ENCODE results near the gene NDUFA12.
"Not testable (repeated sequence)": the region's sequence is repeated elsewhere in the genome, so short reads cannot be mapped to it uniquely, and the experiment has no call there.

GRCh38 chr12:94985099-94985498 lies 18.4 kb downstream of the NDUFA12 start:
- not testable (repeated sequence) for TF ChIP-seq GABPA (IDR thresholded peaks at IDR 0.05; ENCODE audit: low read depth, low read length); GABPA (CRISPR knock-in tag; IDR thresholded peaks at IDR 0.05; ENCODE audit: low read depth); POLR2A (IDR thresholded peaks at IDR 0.05; ENCODE audit: insufficient read depth in 1 of 2, low read depth in 2 of 2, low read length in 2 of 2); CEBPB (IDR thresholded peaks at IDR 0.05; ENCODE audit: borderline replicate concordance, low read depth, low read length); PAX8 (CRISPR knock-in tag; IDR thresholded peaks at IDR 0.05; ENCODE audit: borderline replicate concordance)
- TF ChIP-seq, protein P1, sequence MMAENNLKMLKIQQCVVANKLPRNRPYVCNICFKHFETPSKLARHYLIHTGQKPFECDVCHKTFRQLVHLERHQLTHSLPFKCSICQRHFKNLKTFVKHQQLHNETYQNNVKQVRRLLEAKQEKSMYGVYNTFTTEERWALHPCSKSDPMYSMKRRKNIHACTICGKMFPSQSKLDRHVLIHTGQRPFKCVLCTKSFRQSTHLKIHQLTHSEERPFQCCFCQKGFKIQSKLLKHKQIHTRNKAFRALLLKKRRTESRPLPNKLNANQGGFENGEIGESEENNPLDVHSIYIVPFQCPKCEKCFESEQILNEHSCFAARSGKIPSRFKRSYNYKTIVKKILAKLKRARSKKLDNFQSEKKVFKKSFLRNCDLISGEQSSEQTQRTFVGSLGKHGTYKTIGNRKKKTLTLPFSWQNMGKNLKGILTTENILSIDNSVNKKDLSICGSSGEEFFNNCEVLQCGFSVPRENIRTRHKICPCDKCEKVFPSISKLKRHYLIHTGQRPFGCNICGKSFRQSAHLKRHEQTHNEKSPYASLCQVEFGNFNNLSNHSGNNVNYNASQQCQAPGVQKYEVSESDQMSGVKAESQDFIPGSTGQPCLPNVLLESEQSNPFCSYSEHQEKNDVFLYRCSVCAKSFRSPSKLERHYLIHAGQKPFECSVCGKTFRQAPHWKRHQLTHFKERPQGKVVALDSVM (CRISPR knock-in tag; IDR thresholded peaks at IDR 0.05), result not testable (repeated sequence)
